Measurements from ENCODE around the gene SIGLEC15. TPM values are rescaled to one million over a fixed set of nuclear protein-coding genes. Genes with fewer than 3 reads are reported as not detected.
"Not testable (repeated sequence)": the region's sequence is repeated elsewhere in the genome, so short reads cannot be mapped to it uniquely, and the experiment has no call there.

SIGLEC15 gene
- total RNA-seq, 1 experiment from 2014 or later: 0.13 TPM

DNA sequence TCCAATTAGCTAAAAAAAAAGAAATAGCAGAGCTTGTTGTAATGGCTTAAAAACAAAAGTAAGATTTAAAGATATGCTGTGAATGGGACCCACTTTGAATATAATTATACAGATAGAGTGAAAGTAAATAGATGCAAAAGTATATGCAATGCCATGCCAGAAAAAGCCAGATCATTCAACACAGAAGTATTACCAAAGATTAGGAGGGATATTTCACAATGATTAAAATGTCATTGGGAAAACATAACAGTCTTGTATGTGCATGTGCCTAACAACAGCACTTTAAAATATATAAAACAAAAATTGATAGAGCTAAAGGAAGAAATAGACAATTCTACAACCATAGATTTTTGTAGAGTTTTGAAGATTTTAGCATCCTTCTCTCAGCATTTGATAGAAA is 19.9 kb upstream of the SIGLEC15 start:
- Histone ChIP-seq H3K4me3 (no peak overlapping the region), H3K27me3 (no peaks in the 10 kb centered on the region), H3K36me3 (peaks cover 10% of the 10 kb centered on the region), H3K9me3 (peaks cover 37% of the 10 kb centered on the region)
- no peak for DNase-seq

GRCh38 chr18:45806226-45806625 is 19.2 kb upstream of the SIGLEC15 start:
- H3K27me3 ChIP-seq: no peaks in the 10 kb centered on the region
- DNase-seq: no peak
- H3K9me3 ChIP-seq: peaks cover 35% of the 10 kb centered on the region
- no peak overlapping the region for H3K4me3 ChIP-seq
- peaks cover 10% of the 10 kb centered on the region for H3K36me3 ChIP-seq

DNA sequence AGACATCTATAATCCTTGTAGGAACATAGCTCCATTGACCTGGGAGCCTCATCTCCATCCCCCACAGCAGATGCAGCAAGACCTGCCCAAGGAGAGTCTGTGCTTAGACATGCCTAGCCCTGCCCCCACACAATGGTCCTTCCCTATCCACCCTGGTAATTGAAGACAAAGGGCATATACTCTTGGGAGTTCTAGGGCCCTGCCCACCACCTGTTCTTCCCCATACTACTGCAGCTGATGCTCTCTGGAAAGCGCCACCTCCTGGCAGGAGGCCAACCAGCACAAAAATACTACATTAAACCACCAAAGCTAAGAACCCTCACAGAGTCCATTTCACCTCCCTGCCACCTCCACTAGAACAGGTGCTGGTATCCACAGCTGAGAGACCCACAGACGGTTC is 18.3 kb upstream of the SIGLEC15 start:
- H3K27me3 ChIP-seq, DNase-seq, H3K4me3 ChIP-seq: not testable (repeated sequence)
- H3K36me3 ChIP-seq: peaks cover 10% of the 10 kb centered on the region
- H3K9me3 ChIP-seq: peaks cover 35% of the 10 kb centered on the region

DNA sequence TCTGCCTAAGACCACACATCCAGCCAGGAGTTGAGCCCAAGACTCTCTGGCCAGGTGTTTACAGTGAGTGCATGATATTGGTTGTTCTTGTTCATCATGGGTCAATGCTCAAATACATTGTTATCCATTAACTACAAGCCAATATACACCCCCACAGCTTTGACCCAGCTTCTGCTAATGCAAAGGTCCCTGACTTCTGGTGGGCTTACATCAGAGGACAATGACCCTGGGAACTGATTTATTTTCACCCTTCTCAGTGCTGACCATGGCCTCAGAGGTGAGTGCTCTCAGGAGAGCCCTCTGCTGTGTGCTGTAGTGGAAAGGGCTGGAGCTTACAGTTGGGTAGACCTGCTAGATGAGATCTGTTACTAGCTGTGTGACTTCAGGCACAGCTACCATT is 10.7 kb upstream of the SIGLEC15 start:
- not testable (repeated sequence) for DNase-seq, H3K4me3 ChIP-seq, H3K36me3 ChIP-seq, H3K27me3 ChIP-seq, H3K9me3 ChIP-seq

- no peak for DNase-seq
- peaks cover 8% of the 10 kb centered on the region; the same call in 1 of the 2 replicates for H3K9me3 ChIP-seq
These were observed 7.9 kb upstream of the SIGLEC15 start for GRCh38 chr18:45817543-45817942.

DNA sequence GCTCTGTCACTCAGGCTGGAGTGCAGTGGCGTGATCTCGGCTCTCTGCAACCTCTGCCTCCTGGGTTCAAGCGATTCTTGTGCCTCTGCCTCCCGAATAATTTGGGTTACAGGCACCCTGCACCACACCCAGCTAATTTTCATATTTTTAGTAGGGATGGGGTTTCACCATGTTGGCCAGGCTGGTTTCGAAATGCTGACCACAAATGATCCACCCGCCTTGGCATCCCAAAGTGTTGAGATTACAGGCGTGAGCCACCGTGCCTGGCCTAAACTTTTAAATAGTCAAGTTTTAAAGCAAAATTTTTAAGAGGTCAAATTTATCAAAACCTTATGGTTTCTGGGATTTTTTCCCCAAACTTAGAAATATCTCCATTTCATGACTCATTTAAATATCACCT is 6.7 kb upstream of the SIGLEC15 start:
- not testable (repeated sequence) for H3K27me3 ChIP-seq, H3K9me3 ChIP-seq, H3K4me3 ChIP-seq, H3K36me3 ChIP-seq
- DNase-seq: peak; percentile 66

More at GRCh38 chr18:45817543-45817942, 7.9 kb upstream of the SIGLEC15 start:
- Histone ChIP-seq H3K27me3 (no peaks in the 10 kb centered on the region), H3K4me3 (no peak overlapping the region), H3K36me3 (no peaks in the 10 kb centered on the region)

DNA sequence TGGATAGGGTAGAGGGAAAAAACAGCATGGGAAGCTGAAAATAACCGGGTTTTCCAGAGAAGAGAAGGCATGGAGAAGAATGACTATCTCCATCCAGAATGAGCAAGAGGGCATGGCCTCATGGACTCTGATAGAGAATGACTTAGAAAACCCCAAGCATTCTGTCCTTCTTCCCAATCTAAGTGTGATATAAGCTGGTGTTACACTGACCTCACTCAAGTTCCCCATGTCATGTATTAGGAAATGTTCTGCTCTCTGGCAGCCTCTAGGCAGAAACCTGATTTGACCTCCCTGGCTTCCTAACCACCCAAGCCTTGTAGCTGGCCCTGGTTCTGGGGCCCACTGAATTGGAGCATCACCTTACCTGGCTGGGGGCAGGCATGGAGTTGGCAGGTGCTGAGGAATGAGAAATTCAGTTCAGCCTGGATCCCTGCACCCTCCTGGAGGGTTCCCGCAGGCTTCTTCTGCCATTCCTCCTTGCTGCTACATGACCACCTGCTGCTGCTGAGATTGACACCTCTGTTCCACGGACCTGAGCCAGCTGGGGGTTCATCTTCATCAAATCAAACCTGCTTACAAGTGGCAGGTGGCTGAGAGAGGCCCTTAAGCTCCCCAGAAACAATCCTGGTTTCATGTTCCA is 5.2 kb upstream of the SIGLEC15 start:
- Histone ChIP-seq H3K27me3 (no peaks in the 10 kb centered on the region), H3K36me3 (no peaks in the 10 kb centered on the region), H3K9me3 (peaks cover 3% of the 10 kb centered on the region; the same call in 1 of the 2 replicates), H3K4me3 (no peak overlapping the region)
- no peak for DNase-seq

DNA sequence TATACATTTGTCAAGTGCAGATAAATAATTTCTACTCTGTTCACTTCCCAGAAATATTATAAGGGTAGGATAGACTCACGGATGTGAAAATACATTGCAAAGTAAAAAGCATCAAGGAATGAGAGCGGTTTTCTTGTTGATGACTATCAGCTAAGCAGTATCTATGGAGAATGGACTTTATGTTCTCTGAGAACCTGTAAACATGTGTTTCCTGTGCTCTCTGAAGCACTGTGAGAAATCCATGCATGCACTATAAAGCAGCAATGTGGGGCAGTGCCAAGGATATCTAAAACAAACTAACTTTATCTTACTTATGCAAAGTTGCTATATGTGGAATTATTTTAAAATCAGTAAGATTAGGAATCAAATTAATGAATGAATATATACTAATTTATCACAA is 4.4 kb upstream of the SIGLEC15 start:
- H3K36me3 ChIP-seq: no peaks in the 10 kb centered on the region
- no peak for DNase-seq

GRCh38 chr18:45821711-45822110 is 3.8 kb upstream of the SIGLEC15 start:
- Histone ChIP-seq H3K9me3 (no peaks in the 10 kb centered on the region; the same call in 1 of the 2 replicates), H3K36me3 (no peaks in the 10 kb centered on the region)
- DNase-seq: no peak

More for the DNA sequence above, 4.4 kb upstream of the SIGLEC15 start:
- Histone ChIP-seq H3K4me3 (no peak overlapping the region), H3K27me3 (no peaks in the 10 kb centered on the region), H3K9me3 (peaks cover 3% of the 10 kb centered on the region; the same call in 1 of the 2 replicates)

GRCh38 chr18:45826084-45826483 is 609 bp downstream of the SIGLEC15 start:
- Histone ChIP-seq H3K9me3 (no peaks in the 10 kb centered on the region), H3K4me3 (no peak overlapping the region), H3K27me3 (no peaks in the 10 kb centered on the region), H3K36me3 (no peaks in the 10 kb centered on the region)
- no peak for DNase-seq

More at GRCh38 chr18:45821711-45822110, 3.8 kb upstream of the SIGLEC15 start:
- Histone ChIP-seq H3K27me3 (no peaks in the 10 kb centered on the region), H3K4me3 (no peak overlapping the region)

DNA sequence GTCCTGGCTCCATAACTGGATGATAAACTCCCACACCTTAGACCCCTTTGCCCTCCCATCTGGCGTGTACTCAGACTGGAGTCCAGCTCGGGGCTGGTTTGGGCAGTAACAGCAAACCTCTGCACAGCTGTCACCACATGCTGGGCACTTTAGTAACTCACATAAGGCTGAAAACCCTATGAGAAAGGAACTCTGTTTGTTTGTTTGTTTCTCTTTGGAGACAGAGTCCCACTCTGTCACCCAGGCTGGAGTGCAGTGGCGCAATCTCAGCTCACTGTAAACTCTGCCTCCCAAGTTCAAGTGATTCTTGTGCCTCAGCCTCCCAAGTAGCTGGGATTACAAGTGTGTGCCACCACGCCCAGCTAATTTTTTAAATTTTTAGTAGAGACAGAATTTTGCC is 1.2 kb downstream of the SIGLEC15 start:
- H3K9me3 ChIP-seq, H3K36me3 ChIP-seq, DNase-seq, H3K27me3 ChIP-seq, H3K4me3 ChIP-seq: not testable (repeated sequence)

- Histone ChIP-seq H3K27me3 (no peaks in the 10 kb centered on the region), H3K4me3 (no peak overlapping the region), H3K9me3 (no peaks in the 10 kb centered on the region), H3K36me3 (no peaks in the 10 kb centered on the region)
- DNase-seq: peak; percentile 16
These were observed 3.7 kb downstream of the SIGLEC15 start for GRCh38 chr18:45828917-45829811.

DNA sequence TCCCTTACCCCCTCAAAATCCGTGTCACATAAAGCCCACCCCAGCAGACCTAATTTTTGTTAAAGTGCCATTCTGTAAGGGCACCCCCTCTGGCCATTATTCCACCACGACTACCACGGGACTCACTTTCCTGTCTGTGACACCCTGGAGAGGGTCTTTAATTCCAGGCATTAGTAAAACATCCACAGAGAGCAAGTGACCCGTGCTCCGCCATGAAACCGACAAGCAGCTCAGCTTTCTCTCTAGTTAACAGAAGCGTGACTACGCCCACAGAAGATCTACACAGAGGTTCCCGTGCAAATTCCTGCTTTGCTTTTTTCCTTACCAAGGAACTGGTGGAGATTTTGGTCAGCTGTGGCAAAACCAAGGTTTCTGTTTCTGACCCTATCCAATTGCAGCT is 4.4 kb downstream of the SIGLEC15 start:
- no peaks in the 10 kb centered on the region for H3K27me3 ChIP-seq
- no peaks in the 10 kb centered on the region for H3K36me3 ChIP-seq
- H3K9me3 ChIP-seq: no peaks in the 10 kb centered on the region
- H3K4me3 ChIP-seq: no peak overlapping the region
- DNase-seq: no peak

DNA sequence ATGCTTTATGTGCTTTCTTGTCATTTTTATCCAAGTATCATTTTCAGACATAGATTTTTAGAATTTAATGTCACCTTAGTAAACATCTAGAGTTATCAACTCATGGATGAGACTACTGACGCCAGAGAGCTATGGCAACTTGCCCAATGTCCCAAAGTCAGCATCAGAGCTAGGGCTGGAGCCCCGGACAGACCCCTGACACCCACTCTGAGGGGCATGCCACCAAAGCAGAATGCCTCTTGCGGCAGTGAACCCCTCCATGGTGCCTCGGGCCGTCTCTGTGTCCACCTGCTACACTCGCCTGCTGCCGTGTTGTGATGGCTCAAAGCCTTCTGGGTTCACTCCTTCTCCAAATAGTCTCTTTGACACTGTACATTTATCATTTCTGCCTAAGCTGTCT is 5.4 kb downstream of the SIGLEC15 start:
- Histone ChIP-seq H3K36me3 (no peaks in the 10 kb centered on the region), H3K4me3 (no peak overlapping the region), H3K9me3 (no peaks in the 10 kb centered on the region), H3K27me3 (no peaks in the 10 kb centered on the region)
- no peak for DNase-seq

DNA sequence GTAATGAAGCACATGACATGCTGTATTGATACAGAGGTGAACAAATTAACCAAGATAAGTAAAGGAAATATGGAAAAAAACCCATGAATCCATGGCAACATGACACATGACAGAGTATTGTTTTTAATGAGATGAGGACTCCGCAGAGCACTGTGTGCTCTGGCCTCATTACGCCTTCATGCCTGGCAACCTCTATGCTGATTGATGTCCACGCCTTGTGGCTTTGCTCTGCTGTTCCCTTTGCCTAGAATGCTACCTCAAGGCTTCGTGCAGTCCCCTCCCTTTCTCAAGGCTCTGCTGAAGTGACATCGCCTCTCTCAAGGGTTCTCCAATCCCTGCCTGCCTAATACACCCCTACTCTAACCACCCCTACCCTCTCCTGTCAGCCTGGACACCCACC is 8.4 kb downstream of the SIGLEC15 start:
- no peaks in the 10 kb centered on the region for H3K27me3 ChIP-seq
- H3K4me3 ChIP-seq: no peak overlapping the region
- DNase-seq: no peak
- H3K36me3 ChIP-seq: no peaks in the 10 kb centered on the region
- no peaks in the 10 kb centered on the region for H3K9me3 ChIP-seq

DNA sequence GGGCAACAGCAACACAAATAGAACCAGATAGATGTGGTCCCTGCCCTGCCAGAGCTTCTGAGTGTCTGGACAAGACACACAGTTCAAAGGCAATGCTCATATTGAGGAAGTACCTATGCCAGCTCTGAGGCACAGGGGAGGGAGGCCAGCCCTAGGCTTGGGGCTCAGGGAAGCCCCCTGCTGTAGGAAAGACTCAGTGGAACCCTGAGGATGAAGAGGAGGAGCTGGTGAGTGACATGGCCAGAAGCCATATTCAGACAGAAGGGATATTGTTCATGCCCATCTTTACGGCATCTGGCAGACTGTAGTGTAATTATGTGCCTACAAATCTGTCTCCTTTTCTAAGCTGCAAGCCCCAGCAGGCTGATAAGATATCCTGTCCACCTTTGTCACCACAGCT is 8.8 kb downstream of the SIGLEC15 start:
- no peaks in the 10 kb centered on the region for H3K9me3 ChIP-seq
- no peak overlapping the region for H3K4me3 ChIP-seq
- no peaks in the 10 kb centered on the region for H3K27me3 ChIP-seq
- no peaks in the 10 kb centered on the region for H3K36me3 ChIP-seq
- no peak for DNase-seq

GRCh38 chr18:45835057-45835636 is 9.7 kb downstream of the SIGLEC15 start:
- Histone ChIP-seq H3K36me3 (no peaks in the 10 kb centered on the region), H3K27me3 (no peaks in the 10 kb centered on the region), H3K9me3 (no peaks in the 10 kb centered on the region), H3K4me3 (no peak overlapping the region)
- no peak for DNase-seq
